Lower leg skin (tissue), 4 donors: ENCODE measurements around the gene TMEM184C. TPM values are rescaled to one million over a fixed set of nuclear protein-coding genes. Genes with fewer than 3 reads are reported as not detected.

Experiments used
- DNase-seq, 2 donors: peaks; one replicate each; pipeline ENCODE4 v3.0.0-alpha.2; 2019; ENCODE audit warnings: low spot score in 2 of 2
- H3K4me3 ChIP-seq: fragments of 200-600 bp; sonication (generic); 2 replicates; pipeline ENCODE4 v1.5.1; 2017; ENCODE audit warnings: mild to moderate bottlenecking, low read depth; ENCODE audit not compliant: poor library complexity, severe bottlenecking
- POLR2A ChIP-seq, 2 donors: fragments of 450-650 bp; IDR thresholded peaks; one replicate each; pipeline ENCODE4 v1.6.1; 2016 to 2017; ENCODE audit warnings: antibody characterized with exemption in 2 of 2, mild to moderate bottlenecking in 1 of 2, moderate library complexity in 1 of 2
- WGBS, 2 donors: methylation state at CpG; one replicate each; pipeline ENCODE4 v1.1.5; 2018; 5-methylcytosine and 5-hydroxymethylcytosine counted together
- intact Hi-C: fragments of 100-400 bp; cut with DNase I; formaldehyde crosslinking; loops from one replicate; pipeline ENCODE4 v1.15.0; 2023; ENCODE audit warnings: low total_unique reads
- total RNA-seq, 4 donors: library from RNA; depleted of rRNA; stranded (reverse); fragments of >200 nt; gene quantifications; one replicate each; pipeline ENCODE4 v1.1.0, GENCODE V29; 2016
- TF ChIP-seq, protein P1 (sequence below), 3 donors: fragments of 450-650 bp; IDR thresholded peaks; one replicate each; pipeline ENCODE4 v1.5.1; 2016; ENCODE audit warnings: antibody characterized with exemption in 3 of 3, mild to moderate bottlenecking in 3 of 3, moderate library complexity in 2 of 3

The TMEM184C gene
- total RNA-seq, 4 donors from 2014 or later, result 21.1 to 27.0 (median 25.0) TPM

DNA sequence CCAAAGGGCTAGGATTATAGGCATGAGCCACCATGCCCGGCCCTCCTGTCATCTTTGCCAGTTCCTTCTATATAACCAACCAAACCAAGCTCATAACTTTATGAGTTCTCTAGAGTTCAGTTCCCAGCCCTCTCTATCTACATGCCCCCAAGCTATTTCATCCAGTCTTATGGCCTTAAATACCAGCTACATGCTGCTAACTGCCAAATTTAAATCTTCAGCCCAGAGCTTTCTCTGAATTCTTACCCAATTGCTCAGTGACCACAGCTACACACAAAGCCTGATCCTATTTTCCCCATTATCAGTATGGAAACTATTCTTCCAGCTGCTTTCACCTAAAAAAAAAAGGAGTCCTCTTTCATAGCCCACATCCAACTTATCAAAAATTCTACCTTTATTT lies 23.1 kb downstream of the TMEM184C start:
- H3K4me3 ChIP-seq, result no peak overlapping the region
- no peak for DNase-seq
- WGBS, 2 donors, result 90 to 96% methylated on average over 1 of the region's 1 CpG
- intact Hi-C loops, result no loop called here
- TF ChIP-seq, protein P1, sequence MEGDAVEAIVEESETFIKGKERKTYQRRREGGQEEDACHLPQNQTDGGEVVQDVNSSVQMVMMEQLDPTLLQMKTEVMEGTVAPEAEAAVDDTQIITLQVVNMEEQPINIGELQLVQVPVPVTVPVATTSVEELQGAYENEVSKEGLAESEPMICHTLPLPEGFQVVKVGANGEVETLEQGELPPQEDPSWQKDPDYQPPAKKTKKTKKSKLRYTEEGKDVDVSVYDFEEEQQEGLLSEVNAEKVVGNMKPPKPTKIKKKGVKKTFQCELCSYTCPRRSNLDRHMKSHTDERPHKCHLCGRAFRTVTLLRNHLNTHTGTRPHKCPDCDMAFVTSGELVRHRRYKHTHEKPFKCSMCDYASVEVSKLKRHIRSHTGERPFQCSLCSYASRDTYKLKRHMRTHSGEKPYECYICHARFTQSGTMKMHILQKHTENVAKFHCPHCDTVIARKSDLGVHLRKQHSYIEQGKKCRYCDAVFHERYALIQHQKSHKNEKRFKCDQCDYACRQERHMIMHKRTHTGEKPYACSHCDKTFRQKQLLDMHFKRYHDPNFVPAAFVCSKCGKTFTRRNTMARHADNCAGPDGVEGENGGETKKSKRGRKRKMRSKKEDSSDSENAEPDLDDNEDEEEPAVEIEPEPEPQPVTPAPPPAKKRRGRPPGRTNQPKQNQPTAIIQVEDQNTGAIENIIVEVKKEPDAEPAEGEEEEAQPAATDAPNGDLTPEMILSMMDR (IDR thresholded peaks at IDR 0.05), result no peak
- no peak for TF ChIP-seq POLR2A (IDR thresholded peaks at IDR 0.05)

DNA sequence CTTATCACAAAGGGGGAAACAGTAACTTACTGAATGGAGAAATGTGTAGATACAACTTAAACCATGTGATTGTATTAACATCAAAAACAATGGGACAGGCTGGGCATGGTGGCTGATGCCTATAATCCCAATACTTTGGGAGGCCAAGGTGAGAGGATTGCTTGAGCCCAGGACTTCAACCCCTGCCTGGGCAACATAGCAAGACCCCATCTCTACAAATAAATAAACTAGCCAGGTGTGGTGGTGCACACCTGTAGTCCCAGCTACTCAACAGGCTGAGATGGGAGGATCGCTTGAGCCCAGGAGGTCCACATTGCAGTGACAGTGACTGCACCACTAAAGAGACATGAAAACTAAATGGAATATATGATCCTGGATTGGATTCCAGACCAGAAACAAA lies 26.4 kb downstream of the TMEM184C start:
- intact Hi-C loops, result no loop called here
- no peak for DNase-seq

DNA sequence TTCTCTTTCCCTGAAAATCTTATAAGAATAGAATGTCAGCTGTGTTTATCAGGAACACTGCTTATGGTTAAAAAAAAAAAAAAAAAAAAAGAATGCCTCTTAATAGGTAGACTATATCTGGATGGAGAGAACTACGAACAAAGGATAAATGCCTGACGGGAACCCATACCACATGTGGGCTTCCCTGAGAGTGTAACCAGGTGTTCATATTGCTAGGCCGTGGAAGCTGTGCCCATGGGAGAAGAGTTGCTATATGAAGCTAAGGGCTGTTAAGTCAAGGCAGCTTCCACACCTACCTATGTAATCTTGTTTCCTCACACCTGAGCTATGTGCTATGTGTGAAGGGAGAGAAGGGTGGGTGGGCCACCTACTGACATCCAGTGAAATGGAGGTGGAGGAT lies 27.3 kb downstream of the TMEM184C start:
- intact Hi-C loops, result no loop called here

More for the DNA sequence above, 26.4 kb downstream of the TMEM184C start:
- H3K4me3 ChIP-seq, result no peak overlapping the region
- WGBS, 2 donors, result 100% methylated on average over 1 of the region's 1 CpG
- TF ChIP-seq, protein P1 (IDR thresholded peaks at IDR 0.05), result no peak
- TF ChIP-seq POLR2A (IDR thresholded peaks at IDR 0.05), result no peak

DNA sequence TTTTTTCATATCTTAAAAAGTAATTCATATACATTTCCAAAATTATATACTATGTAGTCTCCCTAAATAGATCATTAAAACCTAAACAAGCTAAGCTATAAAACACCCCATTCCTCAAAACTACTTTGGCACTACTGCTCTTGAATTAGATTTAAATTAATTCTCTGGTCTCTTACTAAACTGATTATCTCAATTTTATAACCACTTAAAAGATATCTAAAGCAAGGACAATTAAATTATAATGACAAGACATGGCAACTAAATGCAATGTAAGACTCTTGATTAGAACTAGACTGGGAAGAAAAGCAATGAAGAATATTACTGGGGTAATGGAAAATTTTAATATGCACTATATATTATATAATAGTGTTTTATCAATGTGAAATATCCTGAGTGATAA lies 27.9 kb downstream of the TMEM184C start:
- H3K4me3 ChIP-seq, result no peak overlapping the region
- DNase-seq, result no peak
- intact Hi-C loops, result no loop called here
- no peak for TF ChIP-seq POLR2A (IDR thresholded peaks at IDR 0.05)
- TF ChIP-seq, protein P1 (IDR thresholded peaks at IDR 0.05), result no peak

More for the DNA sequence above, 27.3 kb downstream of the TMEM184C start:
- no peak for DNase-seq
- TF ChIP-seq POLR2A (IDR thresholded peaks at IDR 0.05), result no peak
- TF ChIP-seq, protein P1 (IDR thresholded peaks at IDR 0.05), result no peak
- whole genome bisulfite sequencing, 2 donors, result 92 to 94% methylated on average over 3 of the region's 3 CpGs
- H3K4me3 ChIP-seq, result no peak overlapping the region

- DNase-seq, result no peak
- TF ChIP-seq, protein P1 (IDR thresholded peaks at IDR 0.05), result no peak
- no peak for TF ChIP-seq POLR2A (IDR thresholded peaks at IDR 0.05)
- intact Hi-C loops, result no loop called here
- H3K4me3 ChIP-seq, result no peak overlapping the region
Observed at GRCh38 chr4:147648656-147649055, 31.5 kb downstream of the TMEM184C start.

- H3K4me3 ChIP-seq, result no peak overlapping the region
- intact Hi-C loops, result no loop called here
- WGBS, 2 donors, result 90 to 94% methylated on average over 1 of the region's 1 CpG
- no peak for DNase-seq
- no peak for TF ChIP-seq POLR2A (IDR thresholded peaks at IDR 0.05)
- TF ChIP-seq, protein P1 (IDR thresholded peaks at IDR 0.05), result no peak
Observed at GRCh38 chr4:147651563-147651962, 34.4 kb downstream of the TMEM184C start.
